Sigmoid colon (tissue), 7 donors: ENCODE measurements around the gene ALDH2. TPM values are rescaled to one million over a fixed set of nuclear protein-coding genes. Genes with fewer than 3 reads are reported as not detected.

Source experiments
- DNase-seq: peaks from one replicate; pipeline ENCODE4 v3.0.0-alpha.2; 2019
- H3K27ac ChIP-seq, 4 donors: fragments of 200-600 bp; sonication (generic); one replicate each; pipeline ENCODE4 v1.5.1; 2016 to 2019; ENCODE audit warnings: mild to moderate bottlenecking in 1 of 4
- H3K27me3 ChIP-seq, 3 donors: fragments of 200-600 bp; sonication (generic); one replicate each; pipeline ENCODE4 v1.5.1; 2019; ENCODE audit warnings: mild to moderate bottlenecking in 1 of 3
- H3K36me3 ChIP-seq, 4 donors: fragments of 200-600 bp; sonication (generic); one replicate each; pipeline ENCODE4 v1.5.1; 2016 to 2019
- H3K4me1 ChIP-seq, 4 donors: fragments of 200-600 bp; sonication (generic); one replicate each; pipeline ENCODE4 v1.5.1; 2017 to 2019
- H3K4me3 ChIP-seq, 4 donors: fragments of 200-600 bp; sonication (generic); one replicate each; pipeline ENCODE4 v1.5.1; 2017 to 2019; ENCODE audit warnings: mild to moderate bottlenecking in 2 of 4, moderate library complexity in 1 of 4
- H3K9me3 ChIP-seq, 4 donors: fragments of 200-600 bp in 3 of 4; sonication (generic) in 3 of 4; one replicate each; pipeline versions ENCODE4 v1.5.1 to v1.6.1; 2013 to 2019
- EP300 ChIP-seq, 4 donors: sonication (generic); formaldehyde crosslinking; IDR thresholded peaks; one replicate each; pipeline ENCODE4 v1.6.1; 2017; ENCODE audit warnings: antibody characterized with exemption in 4 of 4
- POLR2A ChIP-seq, 2 donors: fragments of 450-650 bp; IDR thresholded peaks; one replicate each; pipeline ENCODE4 v1.6.1; 2016; ENCODE audit warnings: antibody characterized with exemption in 2 of 2, mild to moderate bottlenecking in 2 of 2, moderate library complexity in 2 of 2
- POLR2AphosphoS5 ChIP-seq, 4 donors: sonication (generic); formaldehyde crosslinking; IDR thresholded peaks; one replicate each; pipeline ENCODE4 v1.6.1; 2017; ENCODE audit warnings: antibody characterized with exemption in 4 of 4
- WGBS, 2 donors: extraction: QIAGEN DNeasy Blood & Tissue Kit; methylation state at CpG; one replicate each; pipeline ENCODE4 v1.1.7; 2013; 5-methylcytosine and 5-hydroxymethylcytosine counted together
- intact Hi-C: fragments of 100-400 bp; cut with DNase I; formaldehyde crosslinking; loops from one replicate; pipeline ENCODE4 v1.15.1; 2023
- polyA plus RNA-seq, 3 donors: library from polyadenylated mRNA; stranded (reverse); fragments of 200-250 nt; gene quantifications; one replicate each; pipeline ENCODE4 v1.2.3, GENCODE V29; 2013
- total RNA-seq, 4 donors: library from RNA; depleted of rRNA; stranded (reverse); fragments of >200 nt; gene quantifications; one replicate each; pipeline ENCODE4 v1.1.0, GENCODE V29; 2016
- TF ChIP-seq, protein P1 (sequence below), 4 experiments: fragments of 450-650 bp in 3 of 4; fragments of 200-600 bp in 1 of 4; IDR thresholded peaks; one replicate each; pipeline ENCODE4 v1.5.1; 2016 to 2019; ENCODE audit warnings: antibody characterized with exemption in 4 of 4, mild to moderate bottlenecking in 3 of 4, moderate library complexity in 2 of 4
- donor health status: healthy with polysubstance abuse.
- donor health status: Bipolar disorder and iron deficiency.
- donor health status: healthy.

Gene ALDH2
- total and polyA plus RNA-seq, 7 donors: 112 to 348 (median 132) TPM

DNA sequence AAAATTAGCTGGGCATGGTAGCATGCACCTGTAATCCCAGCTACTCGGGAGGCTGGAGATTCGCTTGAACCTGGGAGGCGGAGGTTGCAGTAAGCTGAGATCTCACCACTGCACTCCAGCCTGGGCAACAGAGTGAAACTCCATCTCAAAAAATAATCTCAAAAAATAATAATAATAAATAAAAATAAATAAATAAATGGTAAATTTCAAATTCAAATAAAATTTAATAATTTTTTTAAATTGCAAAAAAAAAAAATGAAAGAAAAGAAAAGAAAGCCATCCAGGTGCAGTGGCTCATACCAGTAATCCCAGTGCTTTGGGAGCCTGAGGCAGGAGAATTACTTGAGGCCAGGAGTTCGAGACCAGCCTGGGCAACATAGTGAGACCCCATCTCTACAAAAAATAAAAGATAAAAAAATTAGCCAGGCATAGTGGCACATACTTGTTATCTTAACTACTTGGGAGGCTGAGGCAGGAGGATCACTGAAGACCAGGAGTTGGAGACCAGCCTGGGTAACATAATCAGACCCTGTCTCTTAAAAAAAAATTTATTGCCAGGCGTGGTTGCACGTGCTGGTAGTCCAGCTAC lies 36.4 kb downstream of the ALDH2 start:
- H3K27me3 ChIP-seq: no peaks in the 10 kb centered on the region
- no peak for DNase-seq
- 84 to 89% methylated on average over 6 of the region's 6 CpGs for WGBS, 2 donors
- peaks cover 46 to 100% (median 83%) of the 10 kb centered on the region in 4 donors for H3K36me3 ChIP-seq
- H3K27ac ChIP-seq: no peak overlapping the region
- no peak overlapping the region for H3K4me3 ChIP-seq
- no peak for TF ChIP-seq POLR2AphosphoS5 (IDR thresholded peaks at IDR 0.05)
- TF ChIP-seq, protein P1, sequence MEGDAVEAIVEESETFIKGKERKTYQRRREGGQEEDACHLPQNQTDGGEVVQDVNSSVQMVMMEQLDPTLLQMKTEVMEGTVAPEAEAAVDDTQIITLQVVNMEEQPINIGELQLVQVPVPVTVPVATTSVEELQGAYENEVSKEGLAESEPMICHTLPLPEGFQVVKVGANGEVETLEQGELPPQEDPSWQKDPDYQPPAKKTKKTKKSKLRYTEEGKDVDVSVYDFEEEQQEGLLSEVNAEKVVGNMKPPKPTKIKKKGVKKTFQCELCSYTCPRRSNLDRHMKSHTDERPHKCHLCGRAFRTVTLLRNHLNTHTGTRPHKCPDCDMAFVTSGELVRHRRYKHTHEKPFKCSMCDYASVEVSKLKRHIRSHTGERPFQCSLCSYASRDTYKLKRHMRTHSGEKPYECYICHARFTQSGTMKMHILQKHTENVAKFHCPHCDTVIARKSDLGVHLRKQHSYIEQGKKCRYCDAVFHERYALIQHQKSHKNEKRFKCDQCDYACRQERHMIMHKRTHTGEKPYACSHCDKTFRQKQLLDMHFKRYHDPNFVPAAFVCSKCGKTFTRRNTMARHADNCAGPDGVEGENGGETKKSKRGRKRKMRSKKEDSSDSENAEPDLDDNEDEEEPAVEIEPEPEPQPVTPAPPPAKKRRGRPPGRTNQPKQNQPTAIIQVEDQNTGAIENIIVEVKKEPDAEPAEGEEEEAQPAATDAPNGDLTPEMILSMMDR (IDR thresholded peaks at IDR 0.05): no peak
- TF ChIP-seq POLR2A (IDR thresholded peaks at IDR 0.05): no peak
- TF ChIP-seq EP300 (IDR thresholded peaks at IDR 0.05): no peak
- intact Hi-C loops: no loop called here
- H3K9me3 ChIP-seq: no peaks in the 10 kb centered on the region
- H3K4me1 ChIP-seq: peaks cover 0 to 5% (median under 1%) of the 10 kb centered on the region in 4 donors

DNA sequence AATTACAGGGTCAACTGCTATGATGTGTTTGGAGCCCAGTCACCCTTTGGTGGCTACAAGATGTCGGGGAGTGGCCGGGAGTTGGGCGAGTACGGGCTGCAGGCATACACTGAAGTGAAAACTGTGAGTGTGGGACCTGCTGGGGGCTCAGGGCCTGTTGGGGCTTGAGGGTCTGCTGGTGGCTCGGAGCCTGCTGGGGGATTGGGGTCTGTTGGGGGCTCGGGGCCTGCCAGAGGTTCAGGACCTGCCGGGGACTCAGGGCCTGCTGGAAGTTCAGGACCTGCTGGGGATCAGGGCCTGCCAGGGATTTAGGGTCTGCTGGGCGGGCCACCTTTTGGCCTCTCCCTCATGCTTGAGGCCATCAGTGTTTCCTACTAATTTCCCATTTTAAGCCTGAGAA lies 37.1 kb downstream of the ALDH2 start:
- Histone ChIP-seq H3K4me3 (no peak overlapping the region), H3K9me3 (no peaks in the 10 kb centered on the region), H3K36me3 (peaks cover 44 to 100% (median 82%) of the 10 kb centered on the region in 4 donors), H3K27ac (no peak overlapping the region), H3K27me3 (no peaks in the 10 kb centered on the region), H3K4me1 (no peaks in the 10 kb centered on the region)
- intact Hi-C loops: no loop called here
- 97 to 98% methylated on average over 8 of the region's 8 CpGs for WGBS, 2 donors
- TF ChIP-seq POLR2A (IDR thresholded peaks at IDR 0.05) (no peak), POLR2AphosphoS5 (IDR thresholded peaks at IDR 0.05) (no peak), EP300 (IDR thresholded peaks at IDR 0.05) (no peak)
- TF ChIP-seq, protein P1 (IDR thresholded peaks at IDR 0.05): no peak
- no peak for DNase-seq

DNA sequence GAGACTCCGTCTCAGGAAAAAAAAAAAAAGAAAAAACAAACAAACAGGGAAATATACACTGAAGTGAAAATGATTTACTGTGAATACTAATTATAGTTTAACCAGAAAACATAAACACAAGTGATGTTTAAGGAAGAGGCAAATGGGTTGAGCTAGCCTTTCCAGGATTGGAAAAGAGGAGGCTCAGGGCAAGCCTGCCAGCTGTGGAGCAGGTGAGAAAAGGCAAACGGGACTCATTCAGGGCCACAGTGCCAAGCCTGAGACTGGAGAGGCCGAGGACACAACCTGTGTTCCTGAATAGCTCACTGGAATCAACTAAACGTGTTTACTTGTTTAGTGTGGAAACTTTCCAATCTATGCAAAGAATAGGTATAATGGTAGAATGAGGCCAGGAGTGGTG lies 39.6 kb downstream of the ALDH2 start:
- intact Hi-C loops: no loop called here
- H3K27me3 ChIP-seq: no peaks in the 10 kb centered on the region
- H3K9me3 ChIP-seq: no peaks in the 10 kb centered on the region
- H3K4me3 ChIP-seq: no peak overlapping the region
- WGBS, 2 donors: 81 to 89% methylated on average over 4 of the region's 4 CpGs
- TF ChIP-seq, protein P1 (IDR thresholded peaks at IDR 0.05): no peak
- no peak for TF ChIP-seq POLR2AphosphoS5 (IDR thresholded peaks at IDR 0.05)
- TF ChIP-seq EP300 (IDR thresholded peaks at IDR 0.05): no peak
- no peak for TF ChIP-seq POLR2A (IDR thresholded peaks at IDR 0.05)
- no peak overlapping the region for H3K27ac ChIP-seq
- peak; percentile 17 for DNase-seq
- no peaks in the 10 kb centered on the region for H3K4me1 ChIP-seq
- peaks cover 39 to 100% (median 76%) of the 10 kb centered on the region in 4 donors for H3K36me3 ChIP-seq

DNA sequence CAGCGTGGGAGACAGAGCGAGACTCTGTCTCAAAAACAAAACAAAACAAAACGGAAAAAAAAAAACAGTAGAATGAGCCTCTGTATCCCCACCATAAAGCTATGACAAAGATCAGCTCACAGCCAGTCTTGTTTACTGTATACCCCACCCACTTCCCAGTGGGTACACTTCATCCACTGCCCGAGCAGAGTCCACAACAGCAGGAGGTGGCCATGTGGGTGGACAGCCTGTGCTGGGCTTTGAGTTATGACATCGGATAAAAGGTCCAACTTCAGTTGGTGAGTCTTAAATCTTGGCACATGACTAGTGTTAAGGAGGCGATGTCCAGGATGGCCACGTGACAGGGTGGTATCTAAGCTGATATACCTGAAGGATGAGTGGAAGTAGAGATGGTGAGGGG lies 40.5 kb downstream of the ALDH2 start:
- H3K36me3 ChIP-seq: peaks cover 32 to 100% (median 67%) of the 10 kb centered on the region in 4 donors
- 42 to 81% methylated on average over 7 of the region's 7 CpGs for WGBS, 2 donors
- DNase-seq: peak; percentile 11

More for the DNA sequence above, 40.5 kb downstream of the ALDH2 start:
- H3K4me3 ChIP-seq: no peak overlapping the region
- H3K27ac ChIP-seq: no peak overlapping the region
- H3K27me3 ChIP-seq: no peaks in the 10 kb centered on the region
- no peak for TF ChIP-seq POLR2A (IDR thresholded peaks at IDR 0.05)
- no peak for TF ChIP-seq EP300 (IDR thresholded peaks at IDR 0.05)
- TF ChIP-seq POLR2AphosphoS5 (IDR thresholded peaks at IDR 0.05): no peak
- TF ChIP-seq, protein P1 (IDR thresholded peaks at IDR 0.05): no peak
- no peaks in the 10 kb centered on the region for H3K4me1 ChIP-seq
- intact Hi-C loops: no loop called here
- no peaks in the 10 kb centered on the region for H3K9me3 ChIP-seq
